Measurements from ENCODE around the gene IL1RAP. TPM values are rescaled to one million over a fixed set of nuclear protein-coding genes. Genes with fewer than 3 reads are reported as not detected.

The IL1RAP gene
- total RNA-seq, 2 donors from 2014 or later = 3.4 to 6.3 TPM

DNA sequence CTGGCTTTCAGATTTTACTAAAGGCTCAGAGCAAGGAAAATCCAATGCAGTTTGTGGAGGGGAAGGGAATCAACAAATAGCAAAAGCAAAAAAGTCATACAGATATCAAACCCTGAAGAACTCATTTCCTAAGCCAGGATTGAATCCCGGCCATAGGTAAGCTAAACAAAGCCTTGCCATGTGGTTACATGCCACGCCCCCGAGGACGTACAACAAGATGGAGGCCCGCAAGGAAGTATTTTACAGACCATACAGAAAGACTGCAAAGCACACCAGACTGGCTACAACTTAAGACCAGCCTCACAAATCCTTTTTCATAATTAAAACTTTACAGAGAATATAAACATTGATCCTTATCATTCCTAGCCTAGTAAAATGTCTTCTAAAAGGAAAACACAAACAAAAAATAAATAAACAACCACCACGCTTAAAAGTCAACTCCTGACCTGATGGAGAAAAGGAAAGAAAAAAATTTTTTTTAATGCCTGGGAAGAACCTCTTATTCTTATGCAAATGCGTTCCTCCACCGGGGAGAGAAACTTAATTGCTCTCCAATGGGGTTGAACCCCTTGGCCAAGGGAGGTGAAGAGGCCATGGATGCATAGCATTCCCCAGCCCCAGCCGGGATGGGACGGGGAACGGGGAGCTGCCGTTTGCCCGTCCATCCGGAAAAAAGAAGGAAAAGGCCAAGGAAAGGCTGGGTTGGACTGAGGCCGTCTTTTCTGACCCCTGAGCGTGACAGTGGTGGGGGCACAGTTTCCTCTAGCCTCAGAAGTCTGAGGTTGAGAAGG, 39.3 kb downstream of the IL1RAP start:
- Histone ChIP-seq H3K4me3 (no peak overlapping the region), H3K27me3 (no peaks in the 10 kb centered on the region), H3K36me3 (no peaks in the 10 kb centered on the region), H3K27ac (no peak overlapping the region), H3K4me1 (no peaks in the 10 kb centered on the region), H3K9me3 (peaks cover 0 to 7% of the 10 kb centered on the region in 2 donors)
- TF ChIP-seq, protein P1, sequence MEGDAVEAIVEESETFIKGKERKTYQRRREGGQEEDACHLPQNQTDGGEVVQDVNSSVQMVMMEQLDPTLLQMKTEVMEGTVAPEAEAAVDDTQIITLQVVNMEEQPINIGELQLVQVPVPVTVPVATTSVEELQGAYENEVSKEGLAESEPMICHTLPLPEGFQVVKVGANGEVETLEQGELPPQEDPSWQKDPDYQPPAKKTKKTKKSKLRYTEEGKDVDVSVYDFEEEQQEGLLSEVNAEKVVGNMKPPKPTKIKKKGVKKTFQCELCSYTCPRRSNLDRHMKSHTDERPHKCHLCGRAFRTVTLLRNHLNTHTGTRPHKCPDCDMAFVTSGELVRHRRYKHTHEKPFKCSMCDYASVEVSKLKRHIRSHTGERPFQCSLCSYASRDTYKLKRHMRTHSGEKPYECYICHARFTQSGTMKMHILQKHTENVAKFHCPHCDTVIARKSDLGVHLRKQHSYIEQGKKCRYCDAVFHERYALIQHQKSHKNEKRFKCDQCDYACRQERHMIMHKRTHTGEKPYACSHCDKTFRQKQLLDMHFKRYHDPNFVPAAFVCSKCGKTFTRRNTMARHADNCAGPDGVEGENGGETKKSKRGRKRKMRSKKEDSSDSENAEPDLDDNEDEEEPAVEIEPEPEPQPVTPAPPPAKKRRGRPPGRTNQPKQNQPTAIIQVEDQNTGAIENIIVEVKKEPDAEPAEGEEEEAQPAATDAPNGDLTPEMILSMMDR (IDR thresholded peaks at IDR 0.05) = no peak
- no peak for DNase-seq (ENCODE audit: low spot score)

DNA sequence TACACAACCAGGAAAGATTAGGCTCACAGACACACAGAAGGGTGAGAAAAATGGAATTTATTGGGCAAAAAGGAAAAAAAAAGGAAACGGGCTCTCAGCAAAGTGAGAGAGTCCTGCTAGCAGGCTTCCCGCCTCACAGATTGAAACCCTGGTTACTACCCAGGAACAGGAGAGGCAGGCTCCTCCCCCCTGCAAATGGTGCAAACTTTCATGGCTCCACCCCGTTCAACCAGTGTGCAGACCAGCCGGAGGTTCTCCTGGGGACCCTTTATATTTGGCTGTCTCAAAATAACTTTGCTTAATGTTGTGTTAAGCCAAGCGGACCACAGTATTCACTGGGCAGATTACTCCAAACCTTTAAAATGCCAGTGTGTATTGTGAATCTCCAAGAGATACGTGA, 40.3 kb downstream of the IL1RAP start:
- no peak for DNase-seq (ENCODE audit: low spot score)
- TF ChIP-seq, protein P1 (IDR thresholded peaks at IDR 0.05) = no peak
- Histone ChIP-seq H3K36me3 (no peaks in the 10 kb centered on the region), H3K4me1 (no peaks in the 10 kb centered on the region), H3K9me3 (peaks cover 0 to 7% of the 10 kb centered on the region in 2 donors), H3K4me3 (no peak overlapping the region), H3K27me3 (no peaks in the 10 kb centered on the region), H3K27ac (no peak overlapping the region)

DNA sequence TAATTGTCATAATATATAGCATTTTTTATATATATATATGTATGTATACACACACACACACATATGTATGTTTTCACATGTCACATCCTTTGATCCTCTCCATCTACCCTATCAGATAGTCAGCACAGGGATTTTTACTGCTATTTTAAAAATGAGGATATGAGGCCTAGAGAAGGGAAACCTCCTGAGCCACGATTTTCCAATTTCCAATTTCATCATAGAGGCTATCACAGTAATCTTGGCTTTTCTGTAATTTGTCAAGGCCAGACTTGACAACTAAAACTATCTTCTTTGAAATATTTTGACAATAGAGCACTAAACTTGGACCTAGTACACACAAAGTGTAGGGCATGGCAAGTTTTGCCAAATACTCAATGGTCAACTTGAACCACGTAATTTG, 42.5 kb downstream of the IL1RAP start:
- H3K4me1 ChIP-seq = no peaks in the 10 kb centered on the region
- no peak overlapping the region for H3K4me3 ChIP-seq
- no peak for DNase-seq (ENCODE audit: low spot score)
- no peaks in the 10 kb centered on the region for H3K36me3 ChIP-seq
- TF ChIP-seq, protein P1 (IDR thresholded peaks at IDR 0.05) = no peak
- no peak overlapping the region for H3K27ac ChIP-seq
- peaks cover 0 to 7% of the 10 kb centered on the region in 2 donors for H3K9me3 ChIP-seq
- H3K27me3 ChIP-seq = no peaks in the 10 kb centered on the region

DNA sequence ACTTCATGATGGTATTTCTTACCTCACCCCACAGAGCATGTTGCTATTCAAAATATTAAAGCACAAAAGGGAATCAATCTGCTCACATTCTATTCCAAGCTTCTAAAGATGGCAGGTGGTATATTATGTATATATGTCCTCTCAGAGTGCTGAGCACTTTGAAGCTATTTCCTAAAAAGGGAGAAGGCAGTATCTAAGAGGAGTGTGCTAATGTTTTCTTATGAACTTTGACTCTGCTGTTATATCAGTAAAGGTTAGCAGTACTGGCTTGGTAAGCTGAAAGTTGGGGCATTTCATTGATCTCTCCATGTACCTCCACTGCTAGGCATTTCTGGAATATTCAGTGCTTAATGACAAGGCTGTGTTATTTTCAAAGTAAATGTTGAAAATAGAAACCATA, 43.4 kb downstream of the IL1RAP start:
- DNase-seq (ENCODE audit: low spot score) = no peak
- Histone ChIP-seq H3K4me1 (no peaks in the 10 kb centered on the region), H3K27me3 (no peaks in the 10 kb centered on the region), H3K4me3 (no peak overlapping the region), H3K36me3 (no peaks in the 10 kb centered on the region), H3K27ac (no peak overlapping the region), H3K9me3 (peaks cover 0 to 3% of the 10 kb centered on the region in 2 donors)
- TF ChIP-seq, protein P1 (IDR thresholded peaks at IDR 0.05) = no peak

DNA sequence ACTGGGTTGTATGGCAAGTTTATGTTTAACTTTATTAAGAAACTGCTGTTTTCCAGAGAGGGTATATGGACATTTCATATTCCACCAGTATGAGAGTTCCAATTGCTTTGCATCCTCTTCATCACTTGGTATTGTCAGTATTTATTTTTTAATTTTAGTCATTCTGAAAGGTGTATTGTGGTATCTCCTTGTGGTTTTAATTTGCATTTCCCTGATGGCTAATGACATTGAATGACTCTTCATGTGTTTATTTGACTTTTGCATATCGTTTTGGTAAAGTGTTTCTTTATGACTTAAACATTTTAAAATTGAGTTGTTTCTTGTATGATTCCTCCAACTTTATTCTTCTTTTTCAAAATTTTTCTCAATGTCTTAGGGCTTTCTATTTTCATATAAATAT, 44.4 kb downstream of the IL1RAP start:
- H3K27me3 ChIP-seq = no peaks in the 10 kb centered on the region
- no peaks in the 10 kb centered on the region for H3K4me1 ChIP-seq
- DNase-seq (ENCODE audit: low spot score) = no peak
- no peak overlapping the region for H3K27ac ChIP-seq
- H3K36me3 ChIP-seq = no peaks in the 10 kb centered on the region
- no peak overlapping the region for H3K4me3 ChIP-seq
- H3K9me3 ChIP-seq = no peaks in the 10 kb centered on the region
- TF ChIP-seq, protein P1 (IDR thresholded peaks at IDR 0.05) = no peak

- no peak for DNase-seq (ENCODE audit: low spot score)
- Histone ChIP-seq H3K27me3 (no peaks in the 10 kb centered on the region), H3K27ac (no peak overlapping the region), H3K4me1 (no peaks in the 10 kb centered on the region), H3K9me3 (no peaks in the 10 kb centered on the region), H3K4me3 (no peak overlapping the region), H3K36me3 (no peaks in the 10 kb centered on the region)
- TF ChIP-seq, protein P1 (IDR thresholded peaks at IDR 0.05) = no peak
Observed at GRCh38 chr3:190558796-190559195, 44.9 kb downstream of the IL1RAP start.

All from right atrium auricular region (tissue), 2 donors.